MM.1S (cell line): Measurements from ENCODE around the gene DLGAP1.

Experiments
- DNase-seq: peaks from one replicate; pipeline ENCODE4 v3.0.0-alpha.2; 2015
- H2AFZ ChIP-seq: fragments of 300-600 bp; sonication (generic); 2 replicates; pipeline ENCODE4 v1.6.0; 2016; ENCODE audit warnings: antibody characterized with exemption, low read length
- H3F3A ChIP-seq: fragments of 300-600 bp; sonication (generic); 2 replicates; pipeline ENCODE4 v1.6.1; 2016; ENCODE audit warnings: mild to moderate bottlenecking, antibody characterized with exemption, low read length, moderate library complexity, mixed read lengths; ENCODE audit not compliant: insufficient read depth
- H3K27ac ChIP-seq: fragments of 300-600 bp; sonication (generic); 2 replicates; pipeline ENCODE4 v1.5.1; 2016; ENCODE audit warnings: mild to moderate bottlenecking, low read length
- H3K27me3 ChIP-seq: fragments of 300-600 bp; sonication (generic); replicated peaks from 2 replicates; pipeline ENCODE4 v1.6.0; 2016; ENCODE audit warnings: low read length; ENCODE audit not compliant: insufficient read depth
- H3K36me3 ChIP-seq: fragments of 300-600 bp; sonication (generic); replicated peaks from 2 replicates; pipeline ENCODE4 v1.6.1; 2016; ENCODE audit warnings: mild to moderate bottlenecking, low read length, mixed read lengths; ENCODE audit not compliant: insufficient read depth
- H3K4me1 ChIP-seq: fragments of 300-600 bp; sonication (generic); 2 replicates; pipeline ENCODE4 v1.6.1; 2016; ENCODE audit warnings: low read length, mixed read lengths
- H3K4me2 ChIP-seq: fragments of 300-600 bp; sonication (generic); 2 replicates; pipeline ENCODE4 v1.6.0; 2016; ENCODE audit warnings: low read depth, low read length
- H3K4me3 ChIP-seq: fragments of 300-600 bp; sonication (generic); 2 replicates; pipeline ENCODE4 v1.5.1; 2016; ENCODE audit warnings: low read length, mixed read lengths
- H3K79me2 ChIP-seq: fragments of 300-600 bp; sonication (generic); 2 replicates; pipeline ENCODE4 v1.6.1; 2016; ENCODE audit warnings: mixed run types, low read length, mixed read lengths
- H3K9ac ChIP-seq: fragments of 300-600 bp; sonication (generic); 2 replicates; pipeline ENCODE4 v1.6.1; 2016; ENCODE audit warnings: low read length, mixed read lengths
- H3K9me2 ChIP-seq: fragments of 300-600 bp; sonication (generic); replicated peaks from 2 replicates; pipeline ENCODE4 v1.6.1; 2016; ENCODE audit warnings: mild to moderate bottlenecking, low read length, mixed read lengths; ENCODE audit not compliant: insufficient read depth
- H3K9me3 ChIP-seq: fragments of 300-600 bp; sonication (generic); replicated peaks from 2 replicates; pipeline ENCODE4 v1.6.1; 2016; ENCODE audit warnings: mild to moderate bottlenecking, low read length, mixed read lengths; ENCODE audit not compliant: insufficient read depth
- H4K20me1 ChIP-seq: fragments of 300-600 bp; sonication (generic); 2 replicates; pipeline ENCODE4 v1.6.1; 2016; ENCODE audit warnings: mild to moderate bottlenecking, low read length, moderate library complexity, mixed read lengths; ENCODE audit not compliant: insufficient read depth
- CTCF ChIP-seq: fragments of 300-600 bp; sonication (generic); IDR thresholded peaks from 2 replicates; pipeline ENCODE4 v1.5.1; 2016; ENCODE audit warnings: antibody characterized with exemption, low read length, mixed read lengths
- EZH2 ChIP-seq: fragments of 300-600 bp; sonication (generic); optimal IDR thresholded peaks from 2 replicates; pipeline ENCODE3; 2017; ENCODE audit warnings: low read depth, mild to moderate bottlenecking, antibody characterized with exemption, low read length, mixed read lengths
- EZH2phosphoT487 ChIP-seq: fragments of 300-600 bp; sonication (generic); IDR thresholded peaks from 2 replicates; pipeline ENCODE4 v1.6.1; 2018; ENCODE audit warnings: antibody characterized with exemption, low read length

DLGAP1 gene

GRCh38 chr18:4130734-4131719 lies 324.1 kb downstream of the DLGAP1 start:
- H3K4me3 ChIP-seq, result no peak overlapping the region
- no peak for TF ChIP-seq EZH2
- no peak for TF ChIP-seq CTCF
- no peak for TF ChIP-seq EZH2phosphoT487
- H3K79me2 ChIP-seq, result no peaks in the 10 kb centered on the region
- H3K9ac ChIP-seq, result no peak overlapping the region
- H2AFZ ChIP-seq, result no peak overlapping the region
- H3K4me1 ChIP-seq, result 0 out of 2 replicates have a peak, but pooled peaks cover 4% of the 10 kb centered on the region
- H3K9me2 ChIP-seq, result no peaks in the 10 kb centered on the region
- H3K4me2 ChIP-seq, result no peak overlapping the region
- no peak overlapping the region for H3K27ac ChIP-seq
- no peaks in the 10 kb centered on the region for H3K9me3 ChIP-seq
- H4K20me1 ChIP-seq, result no peaks in the 10 kb centered on the region
- H3K36me3 ChIP-seq, result no peaks in the 10 kb centered on the region
- DNase-seq, result no peak
- H3F3A ChIP-seq, result 0 out of 2 replicates have a peak, but pooled peaks cover under 1% of the 10 kb centered on the region
- no peaks in the 10 kb centered on the region for H3K27me3 ChIP-seq

- 0 out of 2 replicates have a peak, but pooled peaks cover 13% of the 10 kb centered on the region for H3K4me1 ChIP-seq
- no peak overlapping the region for H2AFZ ChIP-seq
Observed at GRCh38 chr18:4126939-4127338, 328.2 kb downstream of the DLGAP1 start.

GRCh38 chr18:4125627-4126230 lies 329.4 kb downstream of the DLGAP1 start:
- DNase-seq, result peak; percentile 76
- peak overlapping the region; percentile 19; the same call in 1 of the 2 replicates for H3K27ac ChIP-seq

More at GRCh38 chr18:4126939-4127338, 328.2 kb downstream of the DLGAP1 start:
- H3K9ac ChIP-seq, result no peak overlapping the region
- no peak overlapping the region for H3K27ac ChIP-seq
- no peaks in the 10 kb centered on the region for H3K36me3 ChIP-seq
- DNase-seq, result no peak
- no peaks in the 10 kb centered on the region for H3K79me2 ChIP-seq
- H3K27me3 ChIP-seq, result no peaks in the 10 kb centered on the region
- 0 out of 2 replicates have a peak, but pooled peaks cover 3% of the 10 kb centered on the region for H3F3A ChIP-seq
- no peaks in the 10 kb centered on the region for H3K9me2 ChIP-seq
- TF ChIP-seq EZH2phosphoT487 (no peak), EZH2 (no peak), CTCF (no peak)
- H3K9me3 ChIP-seq, result no peaks in the 10 kb centered on the region
- no peak overlapping the region for H3K4me3 ChIP-seq
- no peaks in the 10 kb centered on the region for H4K20me1 ChIP-seq
- H3K4me2 ChIP-seq, result no peak overlapping the region

More at GRCh38 chr18:4125627-4126230, 329.4 kb downstream of the DLGAP1 start:
- H4K20me1 ChIP-seq, result no peaks in the 10 kb centered on the region
- H3K4me2 ChIP-seq, result no peak overlapping the region; the same call in 1 of the 2 replicates
- no peak overlapping the region for H2AFZ ChIP-seq
- no peaks in the 10 kb centered on the region for H3K9me2 ChIP-seq
- H3K4me1 ChIP-seq, result 0 out of 2 replicates have a peak, but pooled peaks cover 13% of the 10 kb centered on the region
- TF ChIP-seq EZH2phosphoT487, result no peak
- TF ChIP-seq EZH2, result no peak
- TF ChIP-seq CTCF, result no peak
- H3K27me3 ChIP-seq, result no peaks in the 10 kb centered on the region
- no peaks in the 10 kb centered on the region for H3K9me3 ChIP-seq
- no peak overlapping the region for H3K4me3 ChIP-seq
- H3K36me3 ChIP-seq, result no peaks in the 10 kb centered on the region
- H3F3A ChIP-seq, result 0 out of 2 replicates have a peak, but pooled peaks cover 3% of the 10 kb centered on the region
- H3K79me2 ChIP-seq, result no peaks in the 10 kb centered on the region
- H3K9ac ChIP-seq, result no peak overlapping the region
